Measurements from ENCODE around the gene DPF1. TPM values are rescaled to one million over a fixed set of nuclear protein-coding genes. Genes with fewer than 3 reads are reported as not detected.

DPF1 gene
- total RNA-seq, 1 donor from 2014 or later: not detected

DNA sequence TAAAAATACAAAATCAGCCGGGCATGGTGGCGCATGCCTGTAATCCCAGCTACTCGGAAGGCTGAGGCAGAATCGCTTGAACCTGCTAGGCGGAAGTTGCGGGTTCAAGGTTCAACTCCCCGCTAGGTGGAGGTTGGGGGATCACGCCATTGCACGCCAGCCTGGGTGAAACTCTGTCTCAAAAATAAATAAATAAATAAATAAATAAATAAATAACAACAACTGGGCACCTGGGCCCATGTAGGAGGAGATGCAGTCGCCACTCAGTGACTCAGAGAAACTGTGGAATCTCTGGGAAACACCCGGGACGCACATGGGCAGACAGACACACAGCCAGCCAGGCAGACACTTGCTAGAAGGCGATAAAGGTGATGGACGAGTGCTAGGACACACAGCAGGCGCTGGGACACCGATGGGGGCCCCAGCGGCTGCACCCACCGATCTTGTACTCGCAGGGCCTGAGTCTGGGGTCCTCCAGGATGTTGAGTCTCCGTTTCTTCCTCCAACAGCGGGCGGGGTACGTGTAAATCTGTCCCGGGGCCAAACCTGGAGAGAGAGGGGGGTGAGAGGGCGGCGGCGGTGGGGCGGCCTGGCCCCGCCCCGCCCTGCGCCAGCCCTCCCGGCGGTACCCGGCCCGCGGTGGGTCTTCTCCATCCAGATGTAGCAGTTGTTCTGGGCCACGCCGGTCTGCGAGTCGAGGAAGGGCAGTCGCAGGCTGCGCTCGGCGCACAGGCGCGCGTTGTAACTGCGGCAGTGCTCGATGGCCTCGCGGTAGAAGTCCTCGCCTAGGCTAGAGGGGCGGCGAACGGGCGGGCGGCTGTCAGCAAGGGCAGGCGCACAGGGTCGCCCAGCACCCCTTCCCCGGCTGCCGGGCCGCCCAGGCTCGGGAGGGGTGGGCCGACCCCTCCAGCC is 1.8 kb downstream of the DPF1 start:
- ATAC-seq (no peak), DNase-seq (no peak)
- intact Hi-C loops (cut with DNase I): no loop called here
- H3K27ac ChIP-seq: no peak overlapping the region
- H3K36me3 ChIP-seq: no peaks in the 10 kb centered on the region
- H3K27me3 ChIP-seq (ENCODE audit: low read depth): peaks cover 71% of the 10 kb centered on the region
- TF ChIP-seq, protein P1, sequence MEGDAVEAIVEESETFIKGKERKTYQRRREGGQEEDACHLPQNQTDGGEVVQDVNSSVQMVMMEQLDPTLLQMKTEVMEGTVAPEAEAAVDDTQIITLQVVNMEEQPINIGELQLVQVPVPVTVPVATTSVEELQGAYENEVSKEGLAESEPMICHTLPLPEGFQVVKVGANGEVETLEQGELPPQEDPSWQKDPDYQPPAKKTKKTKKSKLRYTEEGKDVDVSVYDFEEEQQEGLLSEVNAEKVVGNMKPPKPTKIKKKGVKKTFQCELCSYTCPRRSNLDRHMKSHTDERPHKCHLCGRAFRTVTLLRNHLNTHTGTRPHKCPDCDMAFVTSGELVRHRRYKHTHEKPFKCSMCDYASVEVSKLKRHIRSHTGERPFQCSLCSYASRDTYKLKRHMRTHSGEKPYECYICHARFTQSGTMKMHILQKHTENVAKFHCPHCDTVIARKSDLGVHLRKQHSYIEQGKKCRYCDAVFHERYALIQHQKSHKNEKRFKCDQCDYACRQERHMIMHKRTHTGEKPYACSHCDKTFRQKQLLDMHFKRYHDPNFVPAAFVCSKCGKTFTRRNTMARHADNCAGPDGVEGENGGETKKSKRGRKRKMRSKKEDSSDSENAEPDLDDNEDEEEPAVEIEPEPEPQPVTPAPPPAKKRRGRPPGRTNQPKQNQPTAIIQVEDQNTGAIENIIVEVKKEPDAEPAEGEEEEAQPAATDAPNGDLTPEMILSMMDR (IDR thresholded peaks at IDR 0.05): no peak
- H3K4me3 ChIP-seq: no peak overlapping the region
- H3K9me3 ChIP-seq: no peaks in the 10 kb centered on the region
- H3K4me1 ChIP-seq: peaks cover 5% of the 10 kb centered on the region

DNA sequence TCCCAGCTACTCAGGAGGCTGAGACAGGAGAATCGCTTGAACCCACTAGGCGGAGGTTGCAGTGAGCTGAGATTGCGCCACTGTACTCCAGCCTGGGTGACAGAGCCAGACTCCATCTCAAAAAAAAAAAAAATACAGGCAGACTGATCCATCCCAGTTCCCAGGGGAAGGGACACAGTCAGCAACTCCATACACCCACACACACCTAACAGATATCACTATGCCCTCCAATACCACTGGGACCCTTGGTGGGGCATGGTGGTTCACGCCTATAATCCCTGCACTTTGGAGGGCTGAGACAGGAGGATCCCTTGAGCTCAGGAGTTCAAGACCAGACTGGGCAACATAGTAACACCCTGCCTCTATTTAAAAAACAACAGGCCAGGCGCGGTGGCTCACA is 2.6 kb downstream of the DPF1 start:
- Histone ChIP-seq H3K27me3 (ENCODE audit: low read depth) (peaks cover 64% of the 10 kb centered on the region), H3K4me3 (no peak overlapping the region), H3K4me1 (peaks cover 5% of the 10 kb centered on the region), H3K9me3 (no peaks in the 10 kb centered on the region), H3K36me3 (no peaks in the 10 kb centered on the region), H3K27ac (no peak overlapping the region)
- ATAC-seq (no peak), DNase-seq (no peak)
- TF ChIP-seq, protein P1 (IDR thresholded peaks at IDR 0.05): no peak
- intact Hi-C loops (cut with DNase I): no loop called here

DNA sequence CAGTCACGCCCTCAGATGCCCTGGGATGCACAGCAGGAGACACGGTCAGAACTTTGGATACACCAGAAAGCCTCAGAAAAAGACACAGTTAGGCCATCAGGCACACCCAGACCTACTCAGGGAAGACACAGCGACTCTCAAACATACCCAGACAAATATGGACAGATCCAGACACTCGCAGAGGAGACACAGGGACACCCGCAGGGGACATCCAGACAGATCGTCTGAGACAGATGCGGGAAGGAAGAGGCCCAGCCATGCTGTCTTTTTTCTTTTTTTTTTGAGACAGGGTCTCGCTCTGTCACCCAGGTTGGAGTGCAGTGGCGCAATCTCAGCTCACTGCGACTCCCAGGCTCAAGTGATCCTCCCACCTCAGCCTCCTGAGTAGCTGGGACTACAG is 4.8 kb downstream of the DPF1 start:
- Histone ChIP-seq H3K36me3 (no peaks in the 10 kb centered on the region), H3K9me3 (no peaks in the 10 kb centered on the region), H3K4me3 (no peak overlapping the region), H3K27me3 (ENCODE audit: low read depth) (peaks cover 55% of the 10 kb centered on the region), H3K4me1 (peaks cover 4% of the 10 kb centered on the region), H3K27ac (no peak overlapping the region)
- TF ChIP-seq, protein P1 (IDR thresholded peaks at IDR 0.05): no peak
- DNase-seq: no peak
- no peak for ATAC-seq
- intact Hi-C loops (cut with DNase I): no loop called here

DNA sequence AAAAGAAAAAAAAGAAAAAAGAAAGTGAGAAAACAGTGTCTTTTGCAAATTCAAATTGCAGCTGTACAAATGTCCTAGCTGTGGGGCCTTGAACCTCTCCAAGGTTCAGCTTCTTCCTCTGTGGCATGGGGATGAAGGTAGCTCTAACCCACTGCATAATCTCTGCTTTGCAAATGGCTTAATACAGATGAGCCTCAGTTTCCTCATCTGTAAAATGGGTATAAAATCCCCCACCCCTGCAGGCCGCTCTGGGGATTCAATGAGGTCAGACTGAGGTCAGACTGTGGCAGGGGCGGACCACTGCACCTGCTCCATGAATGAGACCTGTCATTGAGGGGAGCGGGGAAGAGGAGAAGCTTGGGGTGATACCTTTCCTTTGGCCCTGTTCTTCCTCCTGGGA is 5.8 kb downstream of the DPF1 start:
- Histone ChIP-seq H3K4me1 (no peaks in the 10 kb centered on the region), H3K27ac (no peak overlapping the region), H3K4me3 (no peak overlapping the region), H3K36me3 (no peaks in the 10 kb centered on the region), H3K9me3 (no peaks in the 10 kb centered on the region), H3K27me3 (ENCODE audit: low read depth) (peaks cover 49% of the 10 kb centered on the region)
- intact Hi-C loops (cut with DNase I): no loop called here
- DNase-seq: no peak
- TF ChIP-seq, protein P1 (IDR thresholded peaks at IDR 0.05): no peak
- ATAC-seq: no peak

DNA sequence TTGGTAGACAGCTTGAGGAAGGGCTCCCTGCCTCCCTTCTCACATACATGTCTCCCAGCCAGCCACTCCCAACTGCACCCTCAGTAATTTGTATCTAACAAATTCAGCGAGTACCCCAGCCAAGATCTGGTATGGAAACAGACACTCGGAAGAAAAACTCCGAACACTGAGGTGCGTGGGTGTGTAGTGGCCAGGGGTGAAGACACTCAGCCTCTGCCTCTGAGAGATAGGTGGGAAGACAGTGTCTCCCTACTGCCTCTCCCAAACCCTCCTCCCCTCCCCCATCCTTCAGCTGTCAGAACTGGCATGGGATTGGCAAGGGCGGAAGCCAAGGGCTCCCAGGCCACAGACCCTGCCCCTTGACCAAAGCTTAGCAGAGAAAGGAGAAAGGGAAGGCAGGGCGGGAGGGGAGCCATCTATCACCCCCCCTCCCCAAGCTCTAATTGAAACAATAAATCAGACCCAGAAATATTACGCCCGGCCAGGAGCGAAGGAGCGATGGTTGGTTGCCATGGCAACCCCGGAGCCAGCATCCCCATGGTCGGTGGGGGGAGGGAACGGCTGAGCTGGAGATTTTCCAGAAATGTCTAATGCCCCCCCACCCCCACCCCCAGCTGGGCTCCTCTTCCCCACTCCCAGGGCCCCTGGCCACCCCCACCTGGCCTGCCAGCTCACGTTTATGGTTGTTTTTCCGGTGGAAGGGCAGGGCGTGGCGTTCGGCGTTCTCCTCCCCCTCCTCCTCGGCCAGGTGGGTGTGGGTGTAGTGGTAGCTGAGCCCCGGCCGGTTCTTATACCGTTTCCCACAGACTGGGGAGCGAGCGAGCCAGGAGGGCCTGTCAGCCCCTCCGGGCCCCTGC is 7.0 kb downstream of the DPF1 start:
- Histone ChIP-seq H3K36me3 (no peaks in the 10 kb centered on the region), H3K4me1 (no peaks in the 10 kb centered on the region), H3K9me3 (no peaks in the 10 kb centered on the region), H3K27me3 (ENCODE audit: low read depth) (peaks cover 46% of the 10 kb centered on the region), H3K4me3 (no peak overlapping the region), H3K27ac (no peak overlapping the region)
- ATAC-seq: no peak
- intact Hi-C loops (cut with DNase I): no loop called here
- DNase-seq: no peak
- TF ChIP-seq, protein P1 (IDR thresholded peaks at IDR 0.05): no peak
